ENCODE measurements around the gene PPP2R5E. TPM values are rescaled to one million over a fixed set of nuclear protein-coding genes. Genes with fewer than 3 reads are reported as not detected.
A peak's percentile ranks its signal among the peaks of the same experiment; 100 is the strongest.

PPP2R5E gene
- total RNA-seq, 2 experiments from 2014 or later = 12.5 to 47.8 TPM

DNA sequence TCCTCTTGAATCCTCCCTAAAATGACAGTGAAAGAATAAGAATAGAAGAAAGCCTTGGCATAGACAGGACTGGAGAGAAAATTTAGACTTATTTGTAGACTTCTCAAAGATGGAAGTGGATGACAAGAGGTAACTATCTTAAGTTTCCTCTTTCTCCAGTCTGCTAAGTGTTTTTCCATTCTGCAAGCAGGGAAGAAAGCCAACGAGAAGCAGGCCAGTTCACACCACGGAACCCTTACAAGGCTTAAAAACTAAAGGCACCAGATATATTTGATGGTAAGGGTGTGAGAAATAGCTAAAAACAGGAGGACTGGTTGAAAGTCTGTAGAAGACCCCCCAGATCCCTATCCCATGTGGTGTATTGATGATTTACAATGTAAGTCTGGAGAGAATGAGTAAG lies 141.5 kb downstream of the PPP2R5E start:
- DNase-seq (ENCODE audit: low spot score) = no peak
- Histone ChIP-seq H4K20me1 (ENCODE audit: insufficient read depth, low read length) (no peaks in the 10 kb centered on the region), H3K36me3 (ENCODE audit: insufficient read depth, low read length) (peaks cover 10% of the 10 kb centered on the region), H3K4me3 (ENCODE audit: low read depth, low read length, poor library complexity, severe bottlenecking) (no peak overlapping the region), H3K4me2 (ENCODE audit: low read length) (no peak overlapping the region), H3K27ac (ENCODE audit: low read depth, low read length, poor library complexity, severe bottlenecking) (no peak overlapping the region), H3K4me1 (ENCODE audit: insufficient read depth, low read length, poor library complexity, severe bottlenecking) (no peaks in the 10 kb centered on the region), H3K9me2 (ENCODE audit: insufficient read depth, low read length) (no peaks in the 10 kb centered on the region), H2AFZ (ENCODE audit: low read length) (no peak overlapping the region), H3K9me3 (ENCODE audit: low read length) (no peaks in the 10 kb centered on the region), H3K79me2 (ENCODE audit: insufficient read depth, low read depth, low read length) (no peaks in the 10 kb centered on the region)
- POLR2A ChIA-PET = interaction anchor here (0.5 to 1.2 kb wide), 3 partner anchors 12 to 1021 kb away, joined by 4 to 6 read pairs (median 5); no protein-coding TSS in a partner anchor
- TF ChIP-seq EZH2phosphoT487 (IDR thresholded peaks at IDR 0.05; ENCODE audit: borderline replicate concordance, low read depth, low read length) = no peak
- TF ChIP-seq, protein P1, sequence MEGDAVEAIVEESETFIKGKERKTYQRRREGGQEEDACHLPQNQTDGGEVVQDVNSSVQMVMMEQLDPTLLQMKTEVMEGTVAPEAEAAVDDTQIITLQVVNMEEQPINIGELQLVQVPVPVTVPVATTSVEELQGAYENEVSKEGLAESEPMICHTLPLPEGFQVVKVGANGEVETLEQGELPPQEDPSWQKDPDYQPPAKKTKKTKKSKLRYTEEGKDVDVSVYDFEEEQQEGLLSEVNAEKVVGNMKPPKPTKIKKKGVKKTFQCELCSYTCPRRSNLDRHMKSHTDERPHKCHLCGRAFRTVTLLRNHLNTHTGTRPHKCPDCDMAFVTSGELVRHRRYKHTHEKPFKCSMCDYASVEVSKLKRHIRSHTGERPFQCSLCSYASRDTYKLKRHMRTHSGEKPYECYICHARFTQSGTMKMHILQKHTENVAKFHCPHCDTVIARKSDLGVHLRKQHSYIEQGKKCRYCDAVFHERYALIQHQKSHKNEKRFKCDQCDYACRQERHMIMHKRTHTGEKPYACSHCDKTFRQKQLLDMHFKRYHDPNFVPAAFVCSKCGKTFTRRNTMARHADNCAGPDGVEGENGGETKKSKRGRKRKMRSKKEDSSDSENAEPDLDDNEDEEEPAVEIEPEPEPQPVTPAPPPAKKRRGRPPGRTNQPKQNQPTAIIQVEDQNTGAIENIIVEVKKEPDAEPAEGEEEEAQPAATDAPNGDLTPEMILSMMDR (conservative IDR thresholded peaks at IDR 0.05; ENCODE audit: low read length) = no peak
- intact Hi-C loops (cut with micrococcal nuclease; ENCODE audit: unreplicated experiment) = no loop called here
- no TSS peak for BruUV-seq (replicated peaks)
- CTCF ChIA-PET (ENCODE audit: unreplicated experiment) = no interaction called here

DNA sequence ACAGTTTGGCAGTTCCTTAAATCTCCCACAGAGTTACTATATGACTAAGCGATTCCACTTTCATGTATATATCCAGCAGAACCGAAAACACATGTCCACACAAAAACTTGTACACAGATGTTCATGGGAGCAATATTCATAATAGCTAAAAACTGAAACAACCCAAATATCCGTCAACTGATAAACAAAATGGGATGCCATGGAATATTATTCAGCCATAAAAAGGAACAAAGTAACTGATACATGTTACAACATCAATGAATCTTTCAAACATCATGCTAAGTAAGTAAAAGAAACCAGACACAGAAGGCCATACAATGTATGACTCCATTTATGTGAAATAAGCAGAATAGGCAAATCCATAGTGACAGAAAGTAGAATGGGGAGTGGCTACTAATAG lies 144.2 kb downstream of the PPP2R5E start:
- POLR2A ChIA-PET = no interaction called here
- intact Hi-C loops (cut with micrococcal nuclease; ENCODE audit: unreplicated experiment) = no loop called here
- CTCF ChIA-PET (ENCODE audit: unreplicated experiment) = no interaction called here

DNA sequence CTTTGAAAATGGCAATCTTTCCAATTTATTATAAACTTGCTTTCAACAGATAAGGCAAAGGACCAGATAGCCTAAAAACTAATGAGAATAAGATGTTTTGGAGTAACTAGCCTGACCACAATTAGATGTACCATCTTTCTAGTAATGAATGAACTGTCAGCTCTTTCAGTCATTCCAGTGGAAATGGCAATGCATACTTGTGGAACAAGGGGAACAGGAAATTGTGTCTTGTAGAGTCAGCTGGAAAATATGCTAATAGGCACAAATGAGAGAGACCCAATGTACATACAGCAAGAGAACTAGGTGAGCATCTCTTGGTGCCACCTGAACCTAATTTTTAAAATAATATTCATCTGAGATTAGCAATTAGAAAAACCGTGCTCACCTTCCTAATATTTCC lies 148.3 kb downstream of the PPP2R5E start:
- Histone ChIP-seq H3K36me3 (ENCODE audit: insufficient read depth, low read length) (peaks cover 48% of the 10 kb centered on the region), H2AFZ (ENCODE audit: low read length) (no peak overlapping the region), H3K27ac (ENCODE audit: low read depth, low read length, poor library complexity, severe bottlenecking) (no peak overlapping the region), H4K20me1 (ENCODE audit: insufficient read depth, low read length) (no peaks in the 10 kb centered on the region), H3K4me3 (ENCODE audit: low read depth, low read length, poor library complexity, severe bottlenecking) (no peak overlapping the region), H3K4me1 (ENCODE audit: insufficient read depth, low read length, poor library complexity, severe bottlenecking) (no peaks in the 10 kb centered on the region), H3K9me2 (ENCODE audit: insufficient read depth, low read length) (no peaks in the 10 kb centered on the region), H3K4me2 (ENCODE audit: low read length) (no peak overlapping the region), H3K79me2 (ENCODE audit: insufficient read depth, low read depth, low read length) (no peaks in the 10 kb centered on the region), H3K9me3 (ENCODE audit: low read length) (no peaks in the 10 kb centered on the region)
- POLR2A ChIA-PET = interaction anchor here (1.5 kb wide), 1 partner anchor 15 kb away, joined by 4 read pairs; no protein-coding TSS in a partner anchor
- TSS peak; percentile 35 for BruUV-seq (replicated peaks)
- intact Hi-C loops (cut with micrococcal nuclease; ENCODE audit: unreplicated experiment) = no loop called here
- CTCF ChIA-PET (ENCODE audit: unreplicated experiment) = no interaction called here
- DNase-seq (ENCODE audit: low spot score) = no peak
- TF ChIP-seq, protein P1 (conservative IDR thresholded peaks at IDR 0.05; ENCODE audit: low read length) = no peak
- TF ChIP-seq EZH2phosphoT487 (IDR thresholded peaks at IDR 0.05; ENCODE audit: borderline replicate concordance, low read depth, low read length) = no peak

More for the DNA sequence above, 144.2 kb downstream of the PPP2R5E start:
- H2AFZ ChIP-seq (ENCODE audit: low read length) = no peak overlapping the region
- DNase-seq (ENCODE audit: low spot score) = no peak
- no peak overlapping the region for H3K4me3 ChIP-seq (ENCODE audit: low read depth, low read length, poor library complexity, severe bottlenecking)
- no peaks in the 10 kb centered on the region for H3K9me3 ChIP-seq (ENCODE audit: low read length)
- H3K4me1 ChIP-seq (ENCODE audit: insufficient read depth, low read length, poor library complexity, severe bottlenecking) = no peaks in the 10 kb centered on the region
- H3K27ac ChIP-seq (ENCODE audit: low read depth, low read length, poor library complexity, severe bottlenecking) = no peak overlapping the region
- no peaks in the 10 kb centered on the region for H3K79me2 ChIP-seq (ENCODE audit: insufficient read depth, low read depth, low read length)
- no peak overlapping the region for H3K4me2 ChIP-seq (ENCODE audit: low read length)
- peaks cover 19% of the 10 kb centered on the region for H3K36me3 ChIP-seq (ENCODE audit: insufficient read depth, low read length)
- no TSS peak for BruUV-seq (replicated peaks)
- no peak for TF ChIP-seq EZH2phosphoT487 (IDR thresholded peaks at IDR 0.05; ENCODE audit: borderline replicate concordance, low read depth, low read length)
- TF ChIP-seq, protein P1 (conservative IDR thresholded peaks at IDR 0.05; ENCODE audit: low read length) = no peak
- no peaks in the 10 kb centered on the region for H3K9me2 ChIP-seq (ENCODE audit: insufficient read depth, low read length)
- no peaks in the 10 kb centered on the region for H4K20me1 ChIP-seq (ENCODE audit: insufficient read depth, low read length)

Measured in OCI-LY7 (cell line).